ENCODE results near the gene ZDHHC13. TPM values are rescaled to one million over a fixed set of nuclear protein-coding genes. Genes with fewer than 3 reads are reported as not detected.

The ZDHHC13 gene
- polyA plus RNA-seq, 1 of the 3 experiments (the other 2 are of a cell fraction), result 8.2 TPM

GRCh38 chr11:19116276-19116970 lies 545 bp upstream of the ZDHHC13 start (continued):
- no peak for TF ChIP-seq MAX (IDR thresholded peaks at IDR 0.05; ENCODE audit: low read depth)
- no peak for TF ChIP-seq RXRA (IDR thresholded peaks at IDR 0.05; ENCODE audit: borderline replicate concordance, low read depth)

DNA sequence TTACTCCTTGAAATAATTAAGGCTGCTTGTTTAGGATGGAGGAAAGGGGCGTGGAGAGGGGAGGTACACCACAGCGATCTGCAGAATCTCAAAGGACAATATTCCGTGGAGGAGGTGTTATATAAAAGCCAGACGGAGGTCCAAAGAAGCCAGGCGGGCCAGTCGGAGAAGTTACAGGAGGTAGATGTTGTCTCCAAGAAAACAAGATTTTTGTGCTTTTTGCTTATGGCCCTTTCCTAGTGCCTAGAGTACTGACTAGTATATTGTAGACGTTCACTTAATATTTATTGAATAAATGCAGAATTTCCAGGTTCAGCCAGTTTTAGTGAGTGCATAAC lies 761 bp downstream of the ZDHHC13 start:
- peak overlapping the region; percentile 75 for H3K9ac ChIP-seq
- peaks cover 1% of the 10 kb centered on the region; the same call in 1 of the 2 replicates for H3K27me3 ChIP-seq (ENCODE audit: insufficient read depth)
- DNase-seq, result no peak
- ChIA-PET POLR2A (no interaction called here), CTCF (interaction anchor here (1.0 kb wide), 1 partner anchor 142 kb away, joined by 3 read pairs; no protein-coding TSS in a partner anchor)
- peak overlapping the region; percentile 94 to 97 for H3K4me3 ChIP-seq (ENCODE audit: low read depth in 2 of 2, low read length in 1 of 2)
- peak overlapping the region in 1 of 2 experiments; percentile 4; a peak in 2 of 4 replicates for H3K27ac ChIP-seq (ENCODE audit: low read depth in 2 of 2, low read length in 1 of 2)
- no peaks in the 10 kb centered on the region for H3K9me2 ChIP-seq
- H3K9me3 ChIP-seq, result no peaks in the 10 kb centered on the region
- peak overlapping the region; percentile 95 for H2AFZ ChIP-seq (ENCODE audit: low read depth)
- 33% methylated on average over 7 of the region's 7 CpGs for WGBS (ENCODE audit: low lambda C conversion rate)
- peaks cover 0 to 6% of the 10 kb centered on the region in 2 experiments; a peak in 2 of 4 replicates for H3K4me1 ChIP-seq (ENCODE audit: control insufficient read depth in 1 of 2, insufficient read depth in 2 of 2, low read depth in 1 of 2, low read length in 1 of 2)
- H3K79me2 ChIP-seq (ENCODE audit: insufficient read depth), result peaks cover 20% of the 10 kb centered on the region; the same call in 1 of the 2 replicates
- TF ChIP-seq MXI1 (IDR thresholded peaks at IDR 0.05; ENCODE audit: low read depth, low read length), result no peak
- no peak for TF ChIP-seq RCOR1 (IDR thresholded peaks at IDR 0.05; ENCODE audit: low read length)
- TF ChIP-seq, protein P1, sequence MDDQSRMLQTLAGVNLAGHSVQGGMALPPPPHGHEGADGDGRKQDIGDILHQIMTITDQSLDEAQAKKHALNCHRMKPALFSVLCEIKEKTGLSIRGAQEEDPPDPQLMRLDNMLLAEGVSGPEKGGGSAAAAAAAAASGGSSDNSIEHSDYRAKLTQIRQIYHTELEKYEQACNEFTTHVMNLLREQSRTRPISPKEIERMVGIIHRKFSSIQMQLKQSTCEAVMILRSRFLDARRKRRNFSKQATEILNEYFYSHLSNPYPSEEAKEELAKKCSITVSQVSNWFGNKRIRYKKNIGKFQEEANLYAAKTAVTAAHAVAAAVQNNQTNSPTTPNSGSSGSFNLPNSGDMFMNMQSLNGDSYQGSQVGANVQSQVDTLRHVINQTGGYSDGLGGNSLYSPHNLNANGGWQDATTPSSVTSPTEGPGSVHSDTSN (IDR thresholded peaks at IDR 0.05), result no peak
- TF ChIP-seq RFX5 (IDR thresholded peaks at IDR 0.05; ENCODE audit: low read length), result no peak
- TF ChIP-seq POLR2AphosphoS5 (IDR thresholded peaks at IDR 0.05; ENCODE audit: low read depth, low read length), result no peak
- no peak for TF ChIP-seq ZBTB33 (IDR thresholded peaks at IDR 0.05; ENCODE audit: borderline replicate concordance, low read depth)
- TF ChIP-seq FOXJ3 (CRISPR knock-in tag; IDR thresholded peaks at IDR 0.05), result no peak
- no peak for TF ChIP-seq SIN3A (IDR thresholded peaks at IDR 0.05; ENCODE audit: borderline replicate concordance, low read depth, low read length)
- TF ChIP-seq REST (IDR thresholded peaks at IDR 0.05; ENCODE audit: low read depth, low read length), result no peak
- H3F3A ChIP-seq (replicated peaks; ENCODE audit: insufficient read depth), result no peaks in the 10 kb centered on the region
- H3K4me2 ChIP-seq, result peak overlapping the region; percentile 86
- H4K20me1 ChIP-seq (ENCODE audit: insufficient read depth), result no peaks in the 10 kb centered on the region
- peaks cover 0 to 7% of the 10 kb centered on the region in 2 experiments for H3K36me3 ChIP-seq (replicated peaks in 1 of 2; ENCODE audit: control insufficient read depth in 1 of 2, insufficient read depth in 2 of 2, low read length in 1 of 2)
